Measurements from ENCODE around the gene HNRNPC.

Gene HNRNPC

GRCh38 chr14:21201732-21202462 is 67.3 kb downstream of the HNRNPC start:
- no peak overlapping the region for H2AFZ ChIP-seq (ENCODE audit: low read depth, low read length)
- no peak overlapping the region for H4K91ac ChIP-seq (ENCODE audit: low read length)
- no peak overlapping the region for H3K18ac ChIP-seq (ENCODE audit: low read depth in 1 of 2, low read length in 2 of 2)
- no peak overlapping the region for H3K4me3 ChIP-seq (ENCODE audit: insufficient read depth in 1 of 2, low read depth in 1 of 2, low read length in 2 of 2)
- DNase-seq: no peak
- 84% methylated on average over 11 of the region's 12 CpGs for WGBS
- H3K36me3 ChIP-seq (ENCODE audit: control insufficient read depth in 1 of 2, insufficient read depth in 2 of 2, low read depth in 1 of 2, low read length in 2 of 2): peaks cover 14 to 59% of the 10 kb centered on the region in 2 experiments
- H4K8ac ChIP-seq (ENCODE audit: low read length): no peak overlapping the region
- H3K4me2 ChIP-seq (ENCODE audit: low read length, poor library complexity, severe bottlenecking): no peak overlapping the region
- H3K27ac ChIP-seq (ENCODE audit: low read length, poor library complexity, severe bottlenecking): no peak overlapping the region
- H3K79me1 ChIP-seq (replicated peaks; ENCODE audit: low read length, poor library complexity, severe bottlenecking): peaks cover 11% of the 10 kb centered on the region
- H3K9ac ChIP-seq (ENCODE audit: low read length): no peak overlapping the region
- no peaks in the 10 kb centered on the region for H3K27me3 ChIP-seq (ENCODE audit: control insufficient read depth in 1 of 2, insufficient read depth in 1 of 2, low read length in 2 of 2)
- H3K4ac ChIP-seq (ENCODE audit: low read depth in 1 of 2, low read length in 2 of 2): no peak overlapping the region
- H3K23ac ChIP-seq (ENCODE audit: low read length in 2 of 2): no peak overlapping the region
- H2BK12ac ChIP-seq (ENCODE audit: low read length in 2 of 2): no peak overlapping the region
- H2BK5ac ChIP-seq (ENCODE audit: low read depth, low read length, poor library complexity, severe bottlenecking): no peak overlapping the region
- no peak overlapping the region for H2BK120ac ChIP-seq (ENCODE audit: low read depth, low read length)
- no peak overlapping the region for H2BK15ac ChIP-seq (ENCODE audit: low read depth, poor library complexity, severe bottlenecking)
- H3K9me3 ChIP-seq (ENCODE audit: control insufficient read depth, low read length): no peaks in the 10 kb centered on the region
- no peak overlapping the region for H2AK5ac ChIP-seq (ENCODE audit: low read length, severe bottlenecking)
- no peaks in the 10 kb centered on the region for H3K4me1 ChIP-seq (ENCODE audit: control insufficient read depth, insufficient read depth, low read depth, low read length)
- H3K14ac ChIP-seq (ENCODE audit: low read length in 2 of 2): no peak overlapping the region

- no peak for DNase-seq
- Histone ChIP-seq H3K4me3 (ENCODE audit: insufficient read depth in 1 of 2, low read depth in 1 of 2, low read length in 2 of 2) (no peak overlapping the region), H3K27me3 (ENCODE audit: control insufficient read depth in 1 of 2, insufficient read depth in 1 of 2, low read length in 2 of 2) (no peaks in the 10 kb centered on the region), H3K23ac (ENCODE audit: low read length in 2 of 2) (no peak overlapping the region), H2BK120ac (ENCODE audit: low read depth, low read length) (no peak overlapping the region), H2AK5ac (ENCODE audit: low read length, severe bottlenecking) (no peak overlapping the region), H3K9ac (ENCODE audit: low read length) (no peak overlapping the region), H4K91ac (ENCODE audit: low read length) (no peak overlapping the region), H2BK15ac (ENCODE audit: low read depth, poor library complexity, severe bottlenecking) (no peak overlapping the region), H3K9me3 (ENCODE audit: control insufficient read depth, low read length) (no peaks in the 10 kb centered on the region), H2BK5ac (ENCODE audit: low read depth, low read length, poor library complexity, severe bottlenecking) (no peak overlapping the region), H3K27ac (ENCODE audit: low read length, poor library complexity, severe bottlenecking) (no peak overlapping the region), H3K36me3 (ENCODE audit: control insufficient read depth in 1 of 2, insufficient read depth in 2 of 2, low read depth in 1 of 2, low read length in 2 of 2) (peaks cover 14 to 49% of the 10 kb centered on the region in 2 experiments), H3K18ac (ENCODE audit: low read depth in 1 of 2, low read length in 2 of 2) (no peak overlapping the region), H2AFZ (ENCODE audit: low read depth, low read length) (no peak overlapping the region), H3K14ac (ENCODE audit: low read length in 2 of 2) (no peak overlapping the region), H2BK12ac (ENCODE audit: low read length in 2 of 2) (no peak overlapping the region), H3K4me1 (ENCODE audit: control insufficient read depth, insufficient read depth, low read depth, low read length) (no peaks in the 10 kb centered on the region), H3K79me1 (replicated peaks; ENCODE audit: low read length, poor library complexity, severe bottlenecking) (peaks cover 8% of the 10 kb centered on the region), H3K4ac (ENCODE audit: low read depth in 1 of 2, low read length in 2 of 2) (no peak overlapping the region), H4K8ac (ENCODE audit: low read length) (no peak overlapping the region), H3K4me2 (ENCODE audit: low read length, poor library complexity, severe bottlenecking) (no peak overlapping the region)
- 87% methylated on average over 5 of the region's 5 CpGs for WGBS
These were observed 68.3 kb downstream of the HNRNPC start for GRCh38 chr14:21200752-21201461.

GRCh38 chr14:21199611-21200560 is 69.4 kb downstream of the HNRNPC start:
- no peak overlapping the region for H2AK5ac ChIP-seq (ENCODE audit: low read length, severe bottlenecking)
- no peak overlapping the region for H2BK5ac ChIP-seq (ENCODE audit: low read depth, low read length, poor library complexity, severe bottlenecking)
- H3K18ac ChIP-seq (ENCODE audit: low read depth in 1 of 2, low read length in 2 of 2): no peak overlapping the region
- no peak overlapping the region for H3K4ac ChIP-seq (ENCODE audit: low read depth in 1 of 2, low read length in 2 of 2)
- no peak overlapping the region for H3K4me3 ChIP-seq (ENCODE audit: insufficient read depth in 1 of 2, low read depth in 1 of 2, low read length in 2 of 2)
- H3K36me3 ChIP-seq (ENCODE audit: control insufficient read depth in 1 of 2, insufficient read depth in 2 of 2, low read depth in 1 of 2, low read length in 2 of 2): peaks cover 14 to 39% of the 10 kb centered on the region in 2 experiments
- no CpG with 5 or more reads among the region's 3 CpGs for WGBS
- H3K9me3 ChIP-seq (ENCODE audit: control insufficient read depth, low read length): no peaks in the 10 kb centered on the region
- H4K8ac ChIP-seq (ENCODE audit: low read length): no peak overlapping the region
- H3K4me1 ChIP-seq (ENCODE audit: control insufficient read depth, insufficient read depth, low read depth, low read length): no peaks in the 10 kb centered on the region
- no peak overlapping the region for H3K4me2 ChIP-seq (ENCODE audit: low read length, poor library complexity, severe bottlenecking)
- no peak overlapping the region for H3K9ac ChIP-seq (ENCODE audit: low read length)
- no peak overlapping the region for H2BK15ac ChIP-seq (ENCODE audit: low read depth, poor library complexity, severe bottlenecking)
- no peak for DNase-seq
- no peak overlapping the region for H2BK120ac ChIP-seq (ENCODE audit: low read depth, low read length)
- H4K91ac ChIP-seq (ENCODE audit: low read length): no peak overlapping the region
- H2AFZ ChIP-seq (ENCODE audit: low read depth, low read length): no peak overlapping the region
- H3K14ac ChIP-seq (ENCODE audit: low read length in 2 of 2): no peak overlapping the region
- H3K27ac ChIP-seq (ENCODE audit: low read length, poor library complexity, severe bottlenecking): no peak overlapping the region
- H2BK12ac ChIP-seq (ENCODE audit: low read length in 2 of 2): no peak overlapping the region
- peaks cover 6% of the 10 kb centered on the region for H3K79me1 ChIP-seq (replicated peaks; ENCODE audit: low read length, poor library complexity, severe bottlenecking)
- no peak overlapping the region for H3K23ac ChIP-seq (ENCODE audit: low read length in 2 of 2)
- no peaks in the 10 kb centered on the region for H3K27me3 ChIP-seq (ENCODE audit: control insufficient read depth in 1 of 2, insufficient read depth in 1 of 2, low read length in 2 of 2)

Measured in mesenchymal stem cell (in vitro differentiated cells and primary cell).